Measurements from ENCODE around the gene RNF222. TPM values are rescaled to one million over a fixed set of nuclear protein-coding genes. Genes with fewer than 3 reads are reported as not detected.

Gene RNF222
- total and polyA plus RNA-seq, 2 of the 4 experiments (the other 2 are of a cell fraction) = not detected

DNA sequence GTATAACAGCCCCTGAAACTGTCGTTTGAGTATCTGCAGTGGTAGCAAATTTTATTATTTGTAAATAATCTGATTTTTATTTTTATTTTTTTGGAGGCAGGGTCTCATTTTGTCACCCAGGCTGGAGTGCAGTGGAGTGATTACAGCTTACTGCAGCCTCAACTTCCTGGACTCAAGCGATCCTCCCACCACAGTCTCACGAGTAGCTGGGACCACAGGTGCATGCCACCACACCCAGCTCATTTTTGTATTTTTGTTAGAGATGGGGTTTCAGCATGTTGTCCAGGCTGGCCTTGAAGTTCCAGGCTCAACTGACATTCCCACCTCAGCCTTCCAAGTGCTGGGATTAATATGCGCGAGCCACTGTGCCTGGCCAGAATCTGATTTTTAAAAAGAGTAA is 40.8 kb upstream of the RNF222 start:
- H2AK9ac ChIP-seq (replicated peaks; ENCODE audit: low read depth, low read length, poor library complexity) = no peak overlapping the region
- no peak overlapping the region for H3K14ac ChIP-seq (replicated peaks; ENCODE audit: low read depth, low read length)
- H2BK15ac ChIP-seq (ENCODE audit: low read depth, low read length) = no peak overlapping the region
- no peak overlapping the region for H2BK5ac ChIP-seq (ENCODE audit: low read depth, low read length, poor library complexity, severe bottlenecking)
- H4K20me1 ChIP-seq (ENCODE audit: insufficient read depth, low read length) = peaks cover 71% of the 10 kb centered on the region
- H4K8ac ChIP-seq (ENCODE audit: low read depth in 2 of 2, low read length in 2 of 2) = no peak overlapping the region
- no peak for ATAC-seq (ENCODE audit: low read depth)
- no peak overlapping the region for H3K9ac ChIP-seq (ENCODE audit: low read depth, low read length)
- H3K27me3 ChIP-seq (ENCODE audit: control insufficient read depth, insufficient read depth, low read length) = no peaks in the 10 kb centered on the region
- peaks cover 10% of the 10 kb centered on the region for H3K36me3 ChIP-seq (ENCODE audit: control insufficient read depth, insufficient read depth, low read length)
- H2AFZ ChIP-seq (replicated peaks; ENCODE audit: low read length, poor library complexity) = no peak overlapping the region
- H3K4me3 ChIP-seq (ENCODE audit: insufficient read depth, low read depth, low read length) = no peak overlapping the region
- no peak overlapping the region for H2BK120ac ChIP-seq (ENCODE audit: low read depth, low read length)
- dilution Hi-C loops (cut with HindIII; ENCODE audit: low sequenced_read_pairs, unreplicated experiment) = no loop called here
- peaks cover 2% of the 10 kb centered on the region; the same call in 1 of the 2 replicates for H3K4me1 ChIP-seq (ENCODE audit: control insufficient read depth, insufficient read depth, low read length)
- DNase-seq = no peak
- TF ChIP-seq BHLHE40 (IDR thresholded peaks at IDR 0.05; ENCODE audit: low read depth, low read length) (no peak), SMC3 (IDR thresholded peaks at IDR 0.05; ENCODE audit: low read depth, low read length) (no peak), RCOR1 (IDR thresholded peaks at IDR 0.05; ENCODE audit: insufficient replicate concordance, low read length) (no peak), MXI1 (IDR thresholded peaks at IDR 0.05; ENCODE audit: borderline replicate concordance, low read depth, low read length) (no peak), MAFK (IDR thresholded peaks at IDR 0.05; ENCODE audit: low read depth, low read length) (no peak), FOS (IDR thresholded peaks at IDR 0.05; ENCODE audit: low read depth, low read length) (no peak), POLR2A (IDR thresholded peaks at IDR 0.05; ENCODE audit: low read depth, low read length) (no peak), RFX5 (IDR thresholded peaks at IDR 0.05; ENCODE audit: low read depth, low read length) (no peak), RAD21 (IDR thresholded peaks at IDR 0.05; ENCODE audit: low read length) (no peak)
- TF ChIP-seq, protein P1, sequence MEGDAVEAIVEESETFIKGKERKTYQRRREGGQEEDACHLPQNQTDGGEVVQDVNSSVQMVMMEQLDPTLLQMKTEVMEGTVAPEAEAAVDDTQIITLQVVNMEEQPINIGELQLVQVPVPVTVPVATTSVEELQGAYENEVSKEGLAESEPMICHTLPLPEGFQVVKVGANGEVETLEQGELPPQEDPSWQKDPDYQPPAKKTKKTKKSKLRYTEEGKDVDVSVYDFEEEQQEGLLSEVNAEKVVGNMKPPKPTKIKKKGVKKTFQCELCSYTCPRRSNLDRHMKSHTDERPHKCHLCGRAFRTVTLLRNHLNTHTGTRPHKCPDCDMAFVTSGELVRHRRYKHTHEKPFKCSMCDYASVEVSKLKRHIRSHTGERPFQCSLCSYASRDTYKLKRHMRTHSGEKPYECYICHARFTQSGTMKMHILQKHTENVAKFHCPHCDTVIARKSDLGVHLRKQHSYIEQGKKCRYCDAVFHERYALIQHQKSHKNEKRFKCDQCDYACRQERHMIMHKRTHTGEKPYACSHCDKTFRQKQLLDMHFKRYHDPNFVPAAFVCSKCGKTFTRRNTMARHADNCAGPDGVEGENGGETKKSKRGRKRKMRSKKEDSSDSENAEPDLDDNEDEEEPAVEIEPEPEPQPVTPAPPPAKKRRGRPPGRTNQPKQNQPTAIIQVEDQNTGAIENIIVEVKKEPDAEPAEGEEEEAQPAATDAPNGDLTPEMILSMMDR (conservative IDR thresholded peaks at IDR 0.05; ENCODE audit: low read depth, low read length) = no peak
- TF ChIP-seq, protein P2, sequence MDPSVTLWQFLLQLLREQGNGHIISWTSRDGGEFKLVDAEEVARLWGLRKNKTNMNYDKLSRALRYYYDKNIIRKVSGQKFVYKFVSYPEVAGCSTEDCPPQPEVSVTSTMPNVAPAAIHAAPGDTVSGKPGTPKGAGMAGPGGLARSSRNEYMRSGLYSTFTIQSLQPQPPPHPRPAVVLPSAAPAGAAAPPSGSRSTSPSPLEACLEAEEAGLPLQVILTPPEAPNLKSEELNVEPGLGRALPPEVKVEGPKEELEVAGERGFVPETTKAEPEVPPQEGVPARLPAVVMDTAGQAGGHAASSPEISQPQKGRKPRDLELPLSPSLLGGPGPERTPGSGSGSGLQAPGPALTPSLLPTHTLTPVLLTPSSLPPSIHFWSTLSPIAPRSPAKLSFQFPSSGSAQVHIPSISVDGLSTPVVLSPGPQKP (IDR thresholded peaks at IDR 0.05; ENCODE audit: borderline replicate concordance, low read depth, low read length) = no peak
- no peak overlapping the region for H4K91ac ChIP-seq (ENCODE audit: insufficient read depth, low read depth, low read length)
- no peak overlapping the region for H3K56ac ChIP-seq (ENCODE audit: extremely low read depth, insufficient read depth, low read length)
- no peak overlapping the region for H3K4ac ChIP-seq (ENCODE audit: low read depth, low read length)
- H3K79me1 ChIP-seq (ENCODE audit: low read depth in 1 of 2, low read length in 2 of 2) = peaks cover 5 to 32% of the 10 kb centered on the region in 2 experiments; a peak in 3 of 4 replicates
- H3K18ac ChIP-seq (ENCODE audit: low read depth, low read length) = no peak overlapping the region
- POLR2A ChIA-PET (ENCODE audit: unreplicated experiment) = no interaction called here
- H2AK5ac ChIP-seq (ENCODE audit: low read depth, low read length) = no peak overlapping the region
- in situ Hi-C loops (cut with MboI; ENCODE audit: low sequenced_read_pairs) = no loop called here
- no peak overlapping the region for H3K27ac ChIP-seq (ENCODE audit: insufficient read depth, low read length)
- no CpG with 5 or more reads among the region's 5 CpGs for WGBS, 2 experiments (ENCODE audit: extremely low coverage in 2 of 2, insufficient read length in 1 of 2)
- CTCF ChIA-PET = interaction anchor here (0.7 kb wide), 1 partner anchor 12 kb away, joined by 3 read pairs; no protein-coding TSS in a partner anchor
- no peaks in the 10 kb centered on the region for H3K9me3 ChIP-seq (ENCODE audit: control insufficient read depth, insufficient read depth, low read length)
- no TSS peak for BruUV-seq (replicated peaks)
- no peak overlapping the region for H4K5ac ChIP-seq (ENCODE audit: low read depth, low read length)
- no peak overlapping the region for H2BK20ac ChIP-seq (ENCODE audit: low read depth, low read length)
- H3K23ac ChIP-seq (ENCODE audit: low read depth, low read length) = no peak overlapping the region
- intact Hi-C loops (cut with micrococcal nuclease) = no loop called here
- H3K9me1 ChIP-seq (ENCODE audit: insufficient read depth, low read length) = peaks cover 4% of the 10 kb centered on the region; the same call in 1 of the 2 replicates
- no peak overlapping the region for H3K4me2 ChIP-seq (ENCODE audit: low read depth, low read length)

Measured in IMR-90 (cell line).